Smooth muscle cell (in vitro differentiated cells): Measurements from ENCODE around the gene TMUB2. TPM values are rescaled to one million over a fixed set of nuclear protein-coding genes. Genes with fewer than 3 reads are reported as not detected.
A peak's percentile ranks its signal among the peaks of the same experiment; 100 is the strongest.

ENCODE experiments used
- DNase-seq: peaks from one replicate; lab custom pipeline; 2025; ENCODE audit not compliant: unreplicated experiment; lab: John Stamatoyannopoulos, UW
- H2AFZ ChIP-seq: fragments of 200-600 bp; sonication (generic); 2 replicates; pipeline ENCODE4 v1.6.0; 2016; ENCODE audit warnings: antibody characterized with exemption, low read depth, mild to moderate bottlenecking
- H3F3A ChIP-seq: fragments of 200-600 bp; sonication (generic); 2 replicates; pipeline ENCODE4 v1.6.0; 2017; ENCODE audit warnings: antibody characterized with exemption, low read depth
- H3K27ac ChIP-seq: fragments of 200-600 bp; sonication (generic); 2 replicates; pipeline ENCODE4 v1.5.1; 2016; ENCODE audit warnings: low read depth, mild to moderate bottlenecking
- H3K27me3 ChIP-seq: fragments of 200-600 bp; sonication (generic); 2 replicates; pipeline ENCODE4 v1.6.1; 2016; ENCODE audit warnings: low read depth, mild to moderate bottlenecking
- H3K36me3 ChIP-seq: fragments of 200-600 bp; sonication (generic); 2 replicates; pipeline ENCODE4 v1.5.1; 2016; ENCODE audit warnings: low read depth
- H3K4me1 ChIP-seq: fragments of 200-600 bp; sonication (generic); 2 replicates; pipeline ENCODE4 v1.5.1; 2016; ENCODE audit warnings: low read depth
- H3K4me2 ChIP-seq: fragments of 200-600 bp; sonication (generic); 2 replicates; pipeline ENCODE4 v1.6.0; 2016; ENCODE audit warnings: mild to moderate bottlenecking
- H3K4me3 ChIP-seq: fragments of 200-600 bp; sonication (generic); 2 replicates; pipeline ENCODE4 v1.5.1; 2016; ENCODE audit warnings: mild to moderate bottlenecking
- H3K79me2 ChIP-seq: fragments of 200-600 bp; sonication (generic); 2 replicates; pipeline ENCODE4 v1.6.0; 2016; ENCODE audit warnings: low read depth, mild to moderate bottlenecking
- H3K9ac ChIP-seq: fragments of 200-600 bp; sonication (generic); 2 replicates; pipeline ENCODE4 v1.6.0; 2016; ENCODE audit warnings: low read depth
- H3K9me3 ChIP-seq: fragments of 200-600 bp; sonication (generic); replicated peaks from 2 replicates; pipeline ENCODE4 v1.5.1; 2016; ENCODE audit warnings: low read depth
- H4K20me1 ChIP-seq: fragments of 200-600 bp; sonication (generic); 2 replicates; pipeline ENCODE4 v1.6.0; 2016; ENCODE audit warnings: low read depth
- CTCF ChIP-seq: fragments of 200-600 bp; sonication (generic); IDR thresholded peaks from 2 replicates; pipeline ENCODE4 v1.5.1; 2017; ENCODE audit warnings: borderline replicate concordance, mild to moderate bottlenecking, antibody characterized with exemption; ENCODE audit not compliant: insufficient read depth, poor library complexity, severe bottlenecking
- WGBS: methylation state at CpG from one replicate; pipeline ENCODE4 v1.1.7; 2016; ENCODE audit warnings: low lambda C conversion rate; 5-methylcytosine and 5-hydroxymethylcytosine counted together
- polyA plus RNA-seq: library from polyadenylated mRNA; unstranded; fragments of >200 nt; fragmentation: Nextera tagmentation; extraction: Ambion mirVana; gene quantifications from 2 replicates; pipeline ENCODE4 v1.2.1, GENCODE V29; 2016
- total RNA-seq: library from RNA; depleted of rRNA; stranded (reverse); fragments of >200 nt; gene quantifications from 2 replicates; pipeline ENCODE4 v1.2.3, GENCODE V29; 2014

The TMUB2 gene
- total and polyA plus RNA-seq, 2 experiments from 2014 or later: 26.4 to 39.2 TPM

- peak; percentile 74 for DNase-seq
- Histone ChIP-seq H3K4me1 (no peaks in the 10 kb centered on the region), H3F3A (peaks cover 4% of the 10 kb centered on the region), H3K79me2 (peaks cover 27% of the 10 kb centered on the region), H3K27me3 (no peaks in the 10 kb centered on the region), H4K20me1 (peaks cover 30% of the 10 kb centered on the region), H3K4me2 (peak within 1 kb of the TSS; percentile 96), H3K9me3 (no peaks in the 10 kb centered on the region), H3K9ac (peak within 1 kb of the TSS; percentile 81), H3K4me3 (peak within 1 kb of the TSS; percentile 99), H2AFZ (no peak within 1 kb of the TSS), H3K27ac (peak within 1 kb of the TSS; percentile 89), H3K36me3 (no peaks in the 10 kb centered on the region)
- TF ChIP-seq CTCF: no peak
- WGBS: 0% methylated on average over 6 of the region's 76 CpGs
These were observed 32.9 kb downstream of the TMUB2 start, which contains the start of gene UBTF for GRCh38 chr17:44219616-44220212. Gene UBTF, minus strand, starts transcription at chr17:44219675. Its CDS starts 1,446 bp downstream, at chr17:44218229.

- Histone ChIP-seq H3K9me3 (no peaks in the 10 kb centered on the region), H3F3A (peaks cover 4% of the 10 kb centered on the region), H3K9ac (peak overlapping the region; percentile 79), H3K36me3 (no peaks in the 10 kb centered on the region), H3K4me3 (peak overlapping the region; percentile 99), H3K79me2 (peaks cover 27% of the 10 kb centered on the region), H2AFZ (no peak overlapping the region), H4K20me1 (peaks cover 29% of the 10 kb centered on the region), H3K4me2 (peak overlapping the region; percentile 96), H3K27me3 (no peaks in the 10 kb centered on the region), H3K27ac (peak overlapping the region; percentile 60), H3K4me1 (no peaks in the 10 kb centered on the region)
- TF ChIP-seq CTCF: no peak
- peak; percentile 51 for DNase-seq
- WGBS: 1% methylated on average over 60 of the region's 108 CpGs
These were observed 33.7 kb downstream of the TMUB2 start for GRCh38 chr17:44220213-44221083.

GRCh38 chr17:44221084-44221861 lies 34.5 kb downstream of the TMUB2 start:
- Histone ChIP-seq H4K20me1 (peaks cover 20% of the 10 kb centered on the region), H3K27ac (peak overlapping the region; percentile 55), H3K9ac (peak overlapping the region; percentile 38), H3K4me2 (peak overlapping the region; percentile 96), H3F3A (peaks cover 4% of the 10 kb centered on the region), H2AFZ (peak overlapping the region; percentile 68), H3K27me3 (no peaks in the 10 kb centered on the region), H3K4me3 (peak overlapping the region; percentile 99), H3K9me3 (no peaks in the 10 kb centered on the region), H3K4me1 (no peaks in the 10 kb centered on the region), H3K36me3 (no peaks in the 10 kb centered on the region), H3K79me2 (peaks cover 27% of the 10 kb centered on the region)
- peak; percentile 47 for DNase-seq
- no peak for TF ChIP-seq CTCF
- WGBS: 1% methylated on average over 46 of the region's 54 CpGs
